GM18907 (cell line): Measurements from ENCODE around the gene ZBED1.
"Not testable (repeated sequence)": the region's sequence is repeated elsewhere in the genome, so short reads cannot be mapped to it uniquely, and the experiment has no call there.

Experiments used
- ATAC-seq: cut with Tn5 transposase; IDR thresholded peaks from one replicate; pipeline ENCODE4 v1.9.1; 2021; ENCODE audit warnings: mild to moderate bottlenecking, moderate library complexity; ENCODE audit not compliant: unreplicated experiment

The ZBED1 gene

DNA sequence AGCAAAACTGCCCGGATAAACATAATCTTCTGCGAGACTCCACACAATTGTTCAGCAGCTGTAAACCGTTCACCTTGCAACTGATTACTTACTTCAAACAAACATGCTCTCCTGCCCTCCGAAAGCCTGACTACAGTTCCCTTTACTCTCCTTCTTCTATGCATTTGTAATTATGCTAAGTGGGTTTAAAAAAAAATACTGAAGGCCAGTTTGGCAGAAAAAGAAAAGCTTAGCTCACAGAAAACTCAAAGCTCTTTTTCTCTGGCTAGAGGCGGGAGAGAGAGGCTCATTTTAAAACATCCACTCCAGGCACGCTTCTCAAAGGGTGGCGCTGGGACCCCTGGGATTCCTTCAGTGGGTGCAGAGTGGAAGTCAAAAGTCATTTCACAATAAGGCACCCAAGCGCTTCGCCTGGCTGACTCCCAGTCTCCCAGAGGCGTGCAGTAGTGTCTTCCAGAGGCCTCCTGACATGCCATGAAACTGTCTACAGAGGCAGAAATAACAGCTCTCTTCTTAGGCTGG, 1.9 kb downstream of the ZBED1 start:
- no peak for ATAC-seq

GRCh38 chrX:2497961-2498780, 2.6 kb downstream of the ZBED1 start:
- ATAC-seq, result no peak

- no peak for ATAC-seq
These were observed 5.2 kb downstream of the ZBED1 start for GRCh38 chrX:2495595-2495994.

DNA sequence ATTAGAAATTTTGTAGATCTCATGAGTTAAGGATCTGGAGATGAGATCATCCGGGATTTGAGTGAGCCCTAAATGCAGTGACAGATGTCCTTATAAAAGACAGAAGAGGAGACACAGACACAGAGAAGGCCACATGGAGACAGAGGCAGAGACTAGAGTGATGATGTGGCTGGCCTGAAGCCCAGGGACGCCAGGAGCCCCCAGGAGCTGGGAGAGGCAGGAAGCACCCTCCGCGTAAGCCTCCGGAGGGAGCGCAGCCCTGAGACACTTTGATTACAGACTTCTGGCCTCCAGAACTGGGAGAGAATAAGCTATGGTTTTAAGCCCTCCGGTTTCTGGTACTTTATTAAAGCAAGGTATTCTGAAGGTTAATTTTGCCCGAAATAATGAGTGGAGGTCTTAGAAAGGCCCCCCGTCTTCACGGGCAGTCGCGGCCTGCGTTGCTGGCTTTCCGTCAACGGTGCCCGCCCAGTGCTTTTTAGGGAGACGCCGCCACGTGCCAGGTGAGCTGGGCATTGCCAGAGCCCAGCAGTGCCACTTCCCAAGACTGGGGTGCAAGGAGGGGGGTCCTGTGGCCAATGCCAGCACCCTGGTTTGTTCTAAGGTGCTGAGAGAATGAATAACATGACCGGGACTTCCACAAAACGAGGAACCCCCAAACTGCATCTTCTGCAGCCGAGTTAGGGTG, 8.1 kb downstream of the ZBED1 start:
- ATAC-seq, result no peak

GRCh38 chrX:2490634-2491033, 10.1 kb downstream of the ZBED1 start:
- ATAC-seq, result no peak

- no peak for ATAC-seq
These were observed 11.0 kb downstream of the ZBED1 start for GRCh38 chrX:2489446-2490445.

GRCh38 chrX:2488621-2489285, 12.0 kb downstream of the ZBED1 start:
- ATAC-seq, result no peak

DNA sequence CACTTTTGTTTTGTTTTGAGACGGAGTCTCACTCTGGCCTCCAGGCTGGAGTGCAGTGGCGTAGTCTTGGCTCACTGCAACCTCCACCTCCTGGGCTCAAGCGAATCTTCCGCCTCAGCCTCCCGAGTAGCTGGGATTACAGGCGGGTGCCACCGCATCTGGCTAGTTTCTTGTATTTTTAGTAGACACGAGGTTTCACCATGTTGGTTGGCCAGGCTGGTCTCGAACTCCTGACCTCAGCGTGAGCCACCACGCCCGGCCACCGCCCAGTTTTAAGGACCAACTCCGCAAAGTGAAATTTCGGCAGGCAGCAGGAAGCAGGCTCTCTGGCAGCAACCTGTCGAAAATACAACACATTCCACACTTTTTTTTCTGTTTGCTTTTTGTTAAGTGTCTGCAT, 13.4 kb downstream of the ZBED1 start:
- no peak for ATAC-seq

DNA sequence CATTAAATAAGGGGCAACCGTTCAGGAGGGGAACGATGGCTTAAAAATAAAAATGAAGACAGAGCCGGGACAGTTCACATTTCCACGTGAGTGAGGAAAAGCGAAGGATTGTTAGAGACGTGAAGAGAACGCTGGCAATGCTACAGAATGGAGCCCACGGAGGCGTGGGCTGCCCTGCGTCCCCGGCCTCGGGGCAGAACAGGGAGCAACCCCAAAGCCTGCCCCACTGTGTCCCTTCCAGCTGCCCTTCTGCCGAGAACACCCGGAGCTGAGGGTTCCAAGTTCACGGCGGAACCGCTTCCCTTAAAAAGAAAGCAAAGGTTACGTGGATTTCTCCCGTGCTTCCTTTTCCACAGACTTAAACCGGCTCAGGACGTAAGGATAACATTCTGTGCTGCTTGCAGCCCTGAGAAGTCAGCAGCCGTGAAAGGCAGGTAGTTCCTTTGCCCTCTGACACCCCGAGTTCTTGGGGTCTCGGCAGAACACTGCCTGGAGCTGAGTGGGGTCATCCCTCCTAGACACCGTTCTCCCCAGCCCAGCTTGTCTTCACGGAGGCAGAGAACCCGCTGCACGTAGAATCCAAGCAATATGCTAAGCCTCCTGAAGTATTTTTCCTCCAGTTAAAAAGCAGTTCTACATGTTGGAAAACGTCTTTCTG, 14.2 kb downstream of the ZBED1 start:
- no peak for ATAC-seq

- no peak for ATAC-seq
These were observed 14.9 kb downstream of the ZBED1 start for GRCh38 chrX:2485789-2486345.

GRCh38 chrX:2484721-2485648, 15.8 kb downstream of the ZBED1 start:
- ATAC-seq, result no peak

- no peak for ATAC-seq
These were observed 16.5 kb downstream of the ZBED1 start for GRCh38 chrX:2484256-2484655.

DNA sequence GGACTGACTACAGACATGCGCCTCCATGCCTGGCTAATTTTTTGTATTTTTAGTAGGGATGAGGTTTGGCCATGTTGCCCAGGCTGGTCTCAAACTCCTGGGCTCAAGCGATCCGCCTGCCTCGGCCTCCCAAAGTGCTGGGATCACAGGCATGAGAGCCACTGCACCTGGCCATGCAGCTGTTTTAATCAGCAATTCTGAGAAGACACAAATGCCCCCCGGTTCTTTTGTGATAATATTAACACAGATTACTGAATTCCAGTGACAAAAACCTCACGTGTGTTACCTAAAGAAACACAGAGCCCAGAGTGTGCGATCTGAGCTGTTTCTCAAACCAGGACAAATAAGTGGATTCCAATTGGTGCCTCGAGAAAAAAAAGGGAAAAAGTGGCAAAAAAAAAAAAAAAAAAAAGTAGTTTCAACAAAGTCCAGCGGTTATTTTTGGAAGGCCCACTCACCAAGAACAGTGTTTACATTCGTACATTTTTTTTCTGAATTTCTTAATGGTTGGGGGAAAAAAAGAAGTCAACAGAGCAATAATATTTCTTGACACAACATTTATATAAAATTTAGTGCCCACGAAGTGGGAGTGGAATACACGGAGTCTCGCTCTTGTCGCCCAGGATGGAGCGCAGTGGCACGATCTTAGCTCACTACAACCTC, 17.2 kb downstream of the ZBED1 start:
- no peak for ATAC-seq

GRCh38 chrX:2481597-2481996, 19.2 kb downstream of the ZBED1 start:
- not testable (repeated sequence) for ATAC-seq

DNA sequence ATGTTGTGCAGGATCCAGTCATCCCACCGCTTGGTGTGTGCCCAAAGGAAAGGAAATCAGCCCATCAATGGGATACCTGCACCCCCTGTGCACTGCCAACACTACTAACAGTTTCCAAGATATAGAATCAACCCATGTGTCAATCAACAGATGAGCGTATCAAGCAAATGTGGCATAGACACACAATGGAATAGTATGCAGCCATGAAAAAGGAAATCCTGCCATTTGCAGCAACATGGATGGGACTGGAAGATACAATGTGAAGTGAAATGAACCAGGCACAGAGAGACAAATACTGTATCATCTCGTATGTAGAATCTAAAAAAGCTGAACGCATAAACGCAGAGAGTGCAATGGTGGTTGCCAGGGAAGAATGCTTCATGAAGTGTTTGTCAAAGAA, 20.8 kb downstream of the ZBED1 start:
- ATAC-seq, result not testable (repeated sequence)

DNA sequence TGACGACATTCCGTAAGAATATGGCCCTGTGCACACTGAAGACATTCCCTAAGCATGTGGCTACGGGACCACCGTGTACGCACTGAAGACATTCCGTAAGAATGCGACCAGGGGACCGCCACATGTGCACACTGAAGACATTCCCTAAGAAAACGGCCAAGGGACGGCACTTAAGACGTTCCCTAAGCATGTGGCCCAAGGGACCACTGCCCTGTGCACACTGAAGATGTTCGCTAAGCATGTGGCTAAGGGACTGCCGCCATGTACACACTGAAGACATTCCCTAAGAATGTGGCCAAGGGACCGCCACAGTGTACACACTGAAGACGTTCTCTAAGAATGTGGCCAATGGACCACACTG, 21.4 kb downstream of the ZBED1 start:
- ATAC-seq, result no peak

GRCh38 chrX:2478546-2479419, 22.0 kb downstream of the ZBED1 start:
- no peak for ATAC-seq
